Measurements from ENCODE around the gene CTPS1.

Gene CTPS1

GRCh38 chr1:41023279-41023990 is 43.9 kb downstream of the CTPS1 start:
- no peak for DNase-seq (ENCODE audit: low read depth)

- DNase-seq (ENCODE audit: low read depth) = no peak
Observed at GRCh38 chr1:41024953-41025352, 45.5 kb downstream of the CTPS1 start.

GRCh38 chr1:41025979-41026819 is 46.7 kb downstream of the CTPS1 start:
- no peak for DNase-seq (ENCODE audit: low read depth)

GRCh38 chr1:41028034-41028642 is 48.6 kb downstream of the CTPS1 start:
- no peak for DNase-seq (ENCODE audit: low read depth)

- DNase-seq (ENCODE audit: low read depth) = no peak
Observed at GRCh38 chr1:41030872-41031616, 51.5 kb downstream of the CTPS1 start.

GRCh38 chr1:41032147-41032546 is 52.7 kb downstream of the CTPS1 start:
- no peak for DNase-seq (ENCODE audit: low read depth)

- DNase-seq (ENCODE audit: low read depth) = no peak
Observed at GRCh38 chr1:41033272-41033671, 53.8 kb downstream of the CTPS1 start.

GRCh38 chr1:41037116-41037903 is 57.8 kb downstream of the CTPS1 start:
- no peak for DNase-seq (ENCODE audit: low read depth)

- DNase-seq (ENCODE audit: low read depth) = no peak
Observed at GRCh38 chr1:41038110-41038509, 58.6 kb downstream of the CTPS1 start.

- no peak for DNase-seq (ENCODE audit: low read depth)
Observed at GRCh38 chr1:41041614-41042270, 62.2 kb downstream of the CTPS1 start.

- no peak for DNase-seq (ENCODE audit: low read depth)
Observed at GRCh38 chr1:41044187-41044586, 64.7 kb downstream of the CTPS1 start.

- no peak for DNase-seq (ENCODE audit: low read depth)
Observed at GRCh38 chr1:41045740-41046139, 66.2 kb downstream of the CTPS1 start.

- no peak for DNase-seq (ENCODE audit: low read depth)
Observed at GRCh38 chr1:41046347-41046775, 66.9 kb downstream of the CTPS1 start.

GRCh38 chr1:41048540-41048939 is 69.0 kb downstream of the CTPS1 start:
- DNase-seq (ENCODE audit: low read depth) = no peak

GRCh38 chr1:41051022-41051421 is 71.5 kb downstream of the CTPS1 start:
- no peak for DNase-seq (ENCODE audit: low read depth)

GRCh38 chr1:41053316-41053715 is 73.8 kb downstream of the CTPS1 start:
- no peak for DNase-seq (ENCODE audit: low read depth)

- DNase-seq (ENCODE audit: low read depth) = no peak
Observed at GRCh38 chr1:41056907-41057306, 77.4 kb downstream of the CTPS1 start.

Measured in CMK (cell line).